DND-41 (cell line): ENCODE measurements around the gene SORCS1.

Experiments
- ATAC-seq: fragments of 200-7000 bp; cut with Tn5 transposase; 3 replicates; pipeline ENCODE4 v1.9.1; 2021; ENCODE audit warnings: low read depth; ENCODE audit not compliant: insufficient read depth
- DNase-seq: peaks from one replicate; pipeline ENCODE4 v3.0.0-alpha.2; 2020
- H2AFZ ChIP-seq: 2 replicates; pipeline ENCODE4 v1.6.0; 2012; ENCODE audit warnings: low read depth, low read length
- H3K27ac ChIP-seq: 2 replicates; pipeline ENCODE4 v1.5.1; 2012; ENCODE audit warnings: low read length, inconsistent platforms
- H3K27me3 ChIP-seq: fragments of 200-600 bp; sonication (generic); 2 replicates; pipeline ENCODE4 v1.6.0; 2012; ENCODE audit warnings: low read length, mild to moderate bottlenecking, inconsistent platforms; ENCODE audit not compliant: insufficient read depth, poor library complexity
- H3K36me3 ChIP-seq: 2 replicates; pipeline ENCODE4 v1.5.1; 2012; ENCODE audit warnings: low read length, inconsistent platforms; ENCODE audit not compliant: insufficient read depth
- H3K4me1 ChIP-seq: 2 replicates; pipeline ENCODE4 v1.5.1; 2012; ENCODE audit warnings: mild to moderate bottlenecking, low read length; ENCODE audit not compliant: insufficient read depth
- H3K4me2 ChIP-seq: 2 replicates; pipeline ENCODE4 v1.6.0; 2012; ENCODE audit warnings: mild to moderate bottlenecking, moderate library complexity, low read length, inconsistent platforms; ENCODE audit not compliant: insufficient read depth
- H3K4me3 ChIP-seq, 2 experiments: fragments of 200-600 bp in 1 of 2; shearing (Covaris generic) in 1 of 2; 2 replicates each; pipeline ENCODE4 v1.5.1; 2012 to 2016; ENCODE audit warnings: inconsistent platforms in 2 of 2, low read length in 2 of 2, mild to moderate bottlenecking in 2 of 2, low read depth in 1 of 2, moderate library complexity in 1 of 2
- H3K79me2 ChIP-seq: 2 replicates; pipeline ENCODE4 v1.6.0; 2012; ENCODE audit warnings: low read length, inconsistent platforms; ENCODE audit not compliant: insufficient read depth
- H3K9ac ChIP-seq: 2 replicates; pipeline ENCODE4 v1.6.0; 2012; ENCODE audit warnings: low read depth, mild to moderate bottlenecking, inconsistent platforms, low read length, moderate library complexity
- H3K9me3 ChIP-seq: 2 replicates; pipeline ENCODE4 v1.5.1; 2012; ENCODE audit warnings: low read length, moderate library complexity, mild to moderate bottlenecking, inconsistent platforms; ENCODE audit not compliant: insufficient read depth, severe bottlenecking
- H4K20me1 ChIP-seq: 2 replicates; pipeline ENCODE4 v1.6.0; 2012; ENCODE audit warnings: low read length; ENCODE audit not compliant: insufficient read depth
- CTCF ChIP-seq: IDR thresholded peaks from 2 replicates; pipeline ENCODE4 v1.5.1; 2012; ENCODE audit warnings: borderline replicate concordance, low read length, moderate library complexity, mild to moderate bottlenecking; ENCODE audit not compliant: poor library complexity, severe bottlenecking; ENCODE audit errors: extremely low read depth
- EZH2 ChIP-seq: IDR thresholded peaks from 3 replicates; pipeline ENCODE4 v1.6.1; 2012; ENCODE audit warnings: borderline replicate concordance, low read depth, mild to moderate bottlenecking, moderate library complexity, low read length, inconsistent platforms; ENCODE audit not compliant: severe bottlenecking

The SORCS1 gene

GRCh38 chr10:106694696-106695095 is 469.8 kb downstream of the SORCS1 start:
- DNase-seq: no peak
- no peaks in the 10 kb centered on the region for H3K79me2 ChIP-seq
- H3K4me2 ChIP-seq: no peak overlapping the region
- no peak overlapping the region for H3K27ac ChIP-seq
- H3K9me3 ChIP-seq: peaks cover 2% of the 10 kb centered on the region
- H3K4me3 ChIP-seq: no peak overlapping the region
- no peak overlapping the region for H2AFZ ChIP-seq
- H3K36me3 ChIP-seq: no peaks in the 10 kb centered on the region
- no peaks in the 10 kb centered on the region for H3K4me1 ChIP-seq
- H3K9ac ChIP-seq: no peak overlapping the region
- H3K27me3 ChIP-seq: no peaks in the 10 kb centered on the region
- H4K20me1 ChIP-seq: no peaks in the 10 kb centered on the region
- TF ChIP-seq EZH2 (no peak), CTCF (no peak)
- no peak for ATAC-seq

- Histone ChIP-seq H3K4me2 (no peak overlapping the region), H3K36me3 (no peaks in the 10 kb centered on the region), H3K27me3 (no peaks in the 10 kb centered on the region), H3K27ac (no peak overlapping the region), H3K9me3 (peaks cover 2% of the 10 kb centered on the region), H3K9ac (no peak overlapping the region), H4K20me1 (no peaks in the 10 kb centered on the region), H2AFZ (no peak overlapping the region), H3K79me2 (no peaks in the 10 kb centered on the region), H3K4me1 (no peaks in the 10 kb centered on the region), H3K4me3 (no peak overlapping the region)
- no peak for DNase-seq
- TF ChIP-seq EZH2 (no peak), CTCF (no peak)
- no peak for ATAC-seq
Observed at GRCh38 chr10:106682175-106682574, 482.3 kb downstream of the SORCS1 start.

GRCh38 chr10:106680061-106680460 is 484.4 kb downstream of the SORCS1 start:
- no peaks in the 10 kb centered on the region for H3K27me3 ChIP-seq
- no peaks in the 10 kb centered on the region for H3K79me2 ChIP-seq
- ATAC-seq: no peak
- H4K20me1 ChIP-seq: no peaks in the 10 kb centered on the region
- DNase-seq: no peak
- TF ChIP-seq CTCF (no peak), EZH2 (no peak)
- no peaks in the 10 kb centered on the region for H3K4me1 ChIP-seq
- no peak overlapping the region for H3K4me2 ChIP-seq
- H3K4me3 ChIP-seq: no peak overlapping the region
- H3K27ac ChIP-seq: no peak overlapping the region
- no peak overlapping the region for H2AFZ ChIP-seq
- H3K9ac ChIP-seq: no peak overlapping the region
- H3K9me3 ChIP-seq: peaks cover 2% of the 10 kb centered on the region
- no peaks in the 10 kb centered on the region for H3K36me3 ChIP-seq

GRCh38 chr10:106679314-106679713 is 485.2 kb downstream of the SORCS1 start:
- H3K4me2 ChIP-seq: no peak overlapping the region
- no peak overlapping the region for H3K4me3 ChIP-seq
- no peak overlapping the region for H2AFZ ChIP-seq
- H3K79me2 ChIP-seq: no peaks in the 10 kb centered on the region
- no peak overlapping the region for H3K27ac ChIP-seq
- no peaks in the 10 kb centered on the region for H4K20me1 ChIP-seq
- peaks cover 2% of the 10 kb centered on the region for H3K9me3 ChIP-seq
- DNase-seq (no peak), ATAC-seq (no peak)
- H3K27me3 ChIP-seq: no peaks in the 10 kb centered on the region
- H3K9ac ChIP-seq: no peak overlapping the region
- H3K4me1 ChIP-seq: no peaks in the 10 kb centered on the region
- H3K36me3 ChIP-seq: no peaks in the 10 kb centered on the region
- no peak for TF ChIP-seq CTCF
- no peak for TF ChIP-seq EZH2
